Colon (tissue), 2 donors: ENCODE measurements around the gene KARS1.
"Not testable (repeated sequence)": the region's sequence is repeated elsewhere in the genome, so short reads cannot be mapped to it uniquely, and the experiment has no call there.

Source experiments
- FAIRE-seq: peaks from 2 replicates; lab custom pipeline; 2012; peaks lifted over from hg19 to GRCh38; lab: Jason Lieb, UNC
- donor health status: control.
- donor health status: control.

The KARS1 gene

GRCh38 chr16:75624921-75625334 lies 22.5 kb downstream of the KARS1 start:
- FAIRE-seq: no peak

- FAIRE-seq: no peak
Measured at GRCh38 chr16:75622761-75623605, 24.5 kb downstream of the KARS1 start, which contains the start of gene ADAT1. Gene ADAT1 (minus strand): TSS chr16:75623281. CDS start chr16:75620799, 2,482 bp downstream.

- FAIRE-seq: no peak
Measured at GRCh38 chr16:75621170-75621477, 26.3 kb downstream of the KARS1 start.

GRCh38 chr16:75620326-75621169 lies 26.9 kb downstream of the KARS1 start:
- no peak for FAIRE-seq

- no peak for FAIRE-seq
Measured at GRCh38 chr16:75618780-75619179, 28.7 kb downstream of the KARS1 start.

GRCh38 chr16:75617121-75617520 lies 30.3 kb downstream of the KARS1 start:
- no peak for FAIRE-seq

- no peak for FAIRE-seq
Measured at GRCh38 chr16:75616521-75617010, 30.9 kb downstream of the KARS1 start.

GRCh38 chr16:75615619-75616018 lies 31.8 kb downstream of the KARS1 start:
- no peak for FAIRE-seq

- FAIRE-seq: no peak
Measured at GRCh38 chr16:75614066-75614897, 33.2 kb downstream of the KARS1 start.

GRCh38 chr16:75606507-75606906 lies 41.0 kb downstream of the KARS1 start:
- no peak for FAIRE-seq

GRCh38 chr16:75603241-75603640 lies 44.2 kb downstream of the KARS1 start:
- FAIRE-seq: no peak

- FAIRE-seq: no peak
Measured at GRCh38 chr16:75599452-75600277, 47.8 kb downstream of the KARS1 start.

- no peak for FAIRE-seq
Measured at GRCh38 chr16:75593825-75594820, 53.3 kb downstream of the KARS1 start.

GRCh38 chr16:75593308-75593707 lies 54.2 kb downstream of the KARS1 start:
- FAIRE-seq: no peak

GRCh38 chr16:75591927-75592326 lies 55.5 kb downstream of the KARS1 start:
- not testable (repeated sequence) for FAIRE-seq

GRCh38 chr16:75590920-75591843 lies 56.3 kb downstream of the KARS1 start:
- FAIRE-seq: no peak

- no peak for FAIRE-seq
Measured at GRCh38 chr16:75589306-75589705, 58.2 kb downstream of the KARS1 start.

- FAIRE-seq: no peak
Measured at GRCh38 chr16:75588716-75589115, 58.7 kb downstream of the KARS1 start.

GRCh38 chr16:75584108-75584507 lies 63.4 kb downstream of the KARS1 start:
- FAIRE-seq: no peak
